A549 treated with CpdA at 1 μM for 4 hours (cell line): Measurements from ENCODE around the gene MS4A8. TPM values are rescaled to one million over a fixed set of nuclear protein-coding genes. Genes with fewer than 3 reads are reported as not detected.

Experiments used
- total RNA-seq: library from RNA; stranded (reverse); fragments of 200-300 nt; extraction: Qiagen RNA extraction; gene quantifications from 5 replicates; pipeline ENCODE4 v1.2.3, GENCODE V29; 2022; ENCODE audit warnings: low read depth

Gene MS4A8
- total RNA-seq: not detected in 5 replicates

GRCh38 chr11:60699284-60699691 is at the start of gene MS4A8:
Gene MS4A8, plus strand, starts transcription at chr11:60699612. Its CDS starts 1,249 bp downstream, at chr11:60700861.

DNA sequence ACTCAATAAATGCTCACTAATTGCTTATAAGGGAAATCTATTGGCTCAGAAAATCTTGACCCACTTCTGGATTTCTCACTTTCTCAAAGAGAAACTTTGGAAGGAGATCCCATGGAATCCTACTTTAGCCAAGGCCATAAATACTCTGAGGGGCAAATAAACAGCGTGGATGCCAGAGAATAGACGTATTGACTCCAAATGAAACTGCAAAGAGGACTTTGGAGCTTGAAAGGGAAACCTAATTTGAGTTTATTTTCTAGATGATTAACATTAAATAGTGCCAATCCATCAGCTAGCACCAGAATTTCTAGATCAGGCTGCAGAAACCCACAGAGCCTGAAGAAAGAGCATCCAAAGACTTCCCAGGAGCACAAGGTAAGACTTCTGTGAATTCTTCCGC is 25.0 kb downstream of the MS4A8 start, which contains the start of gene MS4A18:
TSS of gene MS4A18 (plus strand) at position 301 of the 400 bp plus-strand sequence.

GRCh38 chr11:60756307-60757032 is 57.1 kb downstream of the MS4A8 start, which contains the start of gene MS4A15:
Gene MS4A15, plus strand, starts transcription at chr11:60756867. Its CDS starts 6,867 bp downstream, at chr11:60763734.

Other genes starting within 250 kb of the MS4A8 start
- not detected in 5 replicates for gene MS4A1, start 243.8 kb upstream of the MS4A8 start, total RNA-seq
- gene MS4A12, start 206.8 kb upstream of the MS4A8 start, total RNA-seq: not detected in 5 replicates
- not detected in 5 replicates for gene MS4A13, start 184.2 kb upstream of the MS4A8 start, total RNA-seq
- not detected in 5 replicates for gene MS4A18, start 25.1 kb downstream of the MS4A8 start, total RNA-seq
- not detected in 5 replicates for gene MS4A15, start 57.3 kb downstream of the MS4A8 start, total RNA-seq
- gene MS4A10, start 85.7 kb downstream of the MS4A8 start, total RNA-seq: not detected in 5 replicates
- gene CCDC86, start 142.5 kb downstream of the MS4A8 start, total RNA-seq: 83.6 to 113 TPM (median 100 TPM) in 5 replicates
- gene PTGDR2, start 156.3 kb downstream of the MS4A8 start, total RNA-seq: 0.04 to 0.08 TPM in 2 of 5 replicates, not detected in the others
- 0.11 to 0.23 TPM (median 0.16 TPM) in 4 of 5 replicates, not detected in the other for gene ZP1, start 167.9 kb downstream of the MS4A8 start, total RNA-seq
- gene PRPF19, start 207.0 kb downstream of the MS4A8 start, total RNA-seq: 161 to 201 TPM (median 198 TPM) in 5 replicates
- gene TMEM109, start 214.5 kb downstream of the MS4A8 start, total RNA-seq: 99.5 to 133 TPM (median 128 TPM) in 5 replicates
- gene TMEM132A, start 224.8 kb downstream of the MS4A8 start, total RNA-seq: 124 to 192 TPM (median 185 TPM) in 5 replicates